GM18519 (cell line): ENCODE results near the gene ARHGAP15.

ENCODE experiments used
- ATAC-seq: cut with Tn5 transposase; IDR thresholded peaks from one replicate; pipeline ENCODE4 v1.9.1; 2021; ENCODE audit warnings: mild to moderate bottlenecking, moderate library complexity; ENCODE audit not compliant: unreplicated experiment, low FRiP score

ARHGAP15 gene

DNA sequence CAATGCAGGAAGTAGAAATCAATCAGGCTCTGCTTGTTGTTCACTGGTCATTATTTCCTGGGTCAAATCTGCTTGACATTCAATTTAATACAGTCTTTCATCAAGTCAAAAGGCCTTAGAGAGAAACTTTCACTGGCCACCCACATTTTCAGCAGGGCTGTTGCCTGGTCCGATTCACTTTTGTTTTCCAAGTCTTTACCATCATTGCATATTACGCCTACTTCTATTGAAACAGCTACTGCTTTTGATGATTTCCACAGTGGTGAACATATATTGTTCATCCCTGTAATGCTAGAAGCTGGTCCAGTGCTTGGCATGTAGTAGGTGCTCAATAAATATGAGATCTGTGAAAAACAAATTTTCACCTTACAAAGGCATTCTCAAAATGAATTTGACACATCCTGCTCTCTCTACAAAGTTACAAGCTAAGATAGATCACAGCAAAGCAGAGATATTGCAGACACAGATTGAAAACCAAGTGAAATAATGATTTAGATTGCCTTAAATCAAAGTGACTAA lies 600.1 kb downstream of the ARHGAP15 start:
- ATAC-seq: no peak

DNA sequence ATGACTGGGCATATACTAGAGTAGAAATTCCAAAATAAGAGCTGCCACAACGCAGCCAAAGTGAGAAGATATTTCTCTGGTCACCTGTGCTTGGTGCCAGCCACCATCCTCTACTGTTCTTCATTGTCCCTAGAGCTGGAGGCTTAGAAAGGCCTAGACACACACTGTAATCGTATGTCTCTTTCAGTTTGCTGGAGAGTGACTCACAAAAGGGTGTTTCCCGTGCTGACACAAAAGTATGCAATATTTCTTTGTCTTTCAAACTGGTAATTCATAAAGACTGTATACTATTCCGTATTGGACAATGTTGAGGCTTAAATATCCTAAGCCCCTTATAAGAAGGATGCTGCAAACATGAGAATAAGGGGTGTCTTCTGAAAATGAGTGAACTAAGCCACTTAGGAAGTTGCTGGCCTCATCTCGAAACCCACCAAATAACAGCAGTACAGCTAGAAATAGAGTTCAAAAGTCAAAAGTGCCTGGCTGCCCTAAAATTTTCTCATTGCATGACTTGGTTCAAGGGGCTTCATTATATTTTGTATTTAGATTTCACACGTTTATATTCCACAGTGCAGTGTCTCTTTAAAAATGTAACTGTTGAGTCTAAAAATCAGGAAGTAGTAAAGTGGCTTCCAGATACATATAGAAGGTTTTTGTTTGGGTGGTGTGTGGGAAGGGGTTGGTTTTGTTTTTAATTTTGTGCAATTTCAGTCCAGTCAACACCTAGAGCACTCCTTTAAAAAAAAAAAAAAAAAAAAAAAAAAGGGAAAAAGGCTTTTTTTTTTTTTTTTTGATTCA lies 601.1 kb downstream of the ARHGAP15 start:
- peak; percentile 82 for ATAC-seq

DNA sequence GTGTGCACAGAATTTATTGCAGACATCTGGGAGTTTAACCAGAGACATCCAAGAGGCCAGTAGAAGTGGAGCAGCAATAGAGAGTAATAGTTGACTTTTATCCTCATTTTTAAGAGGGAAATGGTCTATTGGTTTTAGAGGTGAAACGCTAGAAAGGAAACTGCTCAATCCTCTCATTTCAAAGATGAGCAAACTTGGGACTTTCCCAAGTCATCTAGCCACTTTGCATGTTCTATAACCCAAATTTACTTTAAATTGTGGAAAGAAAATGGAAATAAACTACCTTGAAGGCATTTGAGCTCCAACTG lies 601.7 kb downstream of the ARHGAP15 start:
- ATAC-seq: peak; percentile 29

DNA sequence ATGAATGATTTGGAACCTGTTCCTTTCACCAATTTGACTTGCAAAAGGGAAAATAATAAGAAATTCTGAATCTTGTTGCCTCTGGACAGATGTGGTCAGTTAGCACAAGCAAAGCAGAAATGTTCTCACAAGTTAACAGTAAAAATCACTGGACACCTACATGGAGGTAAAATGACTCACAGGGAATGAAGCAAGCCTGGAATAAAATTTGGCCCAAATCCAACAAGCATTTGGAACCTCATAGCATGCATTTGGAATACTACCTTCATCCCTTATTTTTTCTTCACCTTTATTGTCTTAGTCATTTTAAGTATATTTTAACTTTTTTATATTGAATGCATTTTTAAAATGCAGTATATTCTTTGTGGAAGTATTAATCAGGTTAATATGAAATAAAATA lies 602.9 kb downstream of the ARHGAP15 start:
- no peak for ATAC-seq

DNA sequence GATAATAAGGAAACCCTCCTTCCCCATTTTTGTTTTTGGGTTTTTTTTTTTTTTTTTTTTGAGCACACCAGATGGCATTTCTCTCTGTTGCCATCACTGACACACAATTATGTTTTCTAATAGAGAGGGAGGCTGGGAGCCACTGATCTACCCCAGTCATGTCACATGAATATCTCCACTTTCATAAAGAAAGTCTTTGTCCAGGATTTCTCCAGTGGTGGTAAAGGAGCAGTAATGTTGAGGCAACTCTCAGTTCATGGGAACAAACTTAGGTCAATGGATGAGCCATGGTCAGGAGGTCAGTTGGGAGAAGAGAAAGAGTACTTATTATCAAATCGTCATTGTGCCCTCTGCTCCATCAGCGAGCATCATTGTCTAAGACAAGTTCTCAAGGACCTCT lies 603.7 kb downstream of the ARHGAP15 start:
- ATAC-seq: no peak

DNA sequence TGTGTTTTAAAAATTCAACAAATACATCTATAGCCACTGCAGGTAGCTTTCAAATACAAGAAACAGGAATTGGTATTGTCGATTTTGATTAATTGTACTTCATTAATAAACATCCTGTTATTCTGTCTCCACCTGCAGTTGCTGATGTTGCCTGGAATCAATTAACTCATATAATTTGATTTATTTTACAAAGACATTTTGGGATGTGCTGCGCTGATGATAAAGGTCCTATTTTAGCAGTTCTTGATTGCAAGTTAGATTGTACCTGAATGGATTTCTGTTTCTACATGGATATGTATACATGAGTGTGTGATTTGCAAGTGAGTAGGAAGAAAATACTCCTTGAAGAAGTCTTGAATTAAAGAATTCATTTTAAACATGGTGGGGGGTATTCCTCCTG lies 605.3 kb downstream of the ARHGAP15 start:
- no peak for ATAC-seq

DNA sequence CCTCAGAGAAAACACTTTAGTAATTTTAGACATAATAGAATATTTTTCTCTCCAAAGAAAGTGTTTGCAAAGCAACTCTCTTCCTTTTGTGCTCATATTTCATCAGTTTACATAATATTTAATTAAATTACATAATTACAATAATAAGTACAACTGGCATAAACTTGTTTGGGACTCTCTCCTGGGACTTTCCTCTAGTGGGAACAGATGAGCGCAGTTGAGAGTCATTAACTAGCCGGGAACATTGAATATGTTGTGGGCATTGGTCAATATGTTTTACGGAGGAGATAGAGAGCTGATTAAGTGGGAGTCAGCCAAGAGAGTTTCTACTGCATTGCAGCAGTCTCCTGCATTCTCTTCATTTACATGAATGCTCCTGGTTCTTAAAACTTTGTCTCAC lies 607.7 kb downstream of the ARHGAP15 start:
- ATAC-seq: no peak

DNA sequence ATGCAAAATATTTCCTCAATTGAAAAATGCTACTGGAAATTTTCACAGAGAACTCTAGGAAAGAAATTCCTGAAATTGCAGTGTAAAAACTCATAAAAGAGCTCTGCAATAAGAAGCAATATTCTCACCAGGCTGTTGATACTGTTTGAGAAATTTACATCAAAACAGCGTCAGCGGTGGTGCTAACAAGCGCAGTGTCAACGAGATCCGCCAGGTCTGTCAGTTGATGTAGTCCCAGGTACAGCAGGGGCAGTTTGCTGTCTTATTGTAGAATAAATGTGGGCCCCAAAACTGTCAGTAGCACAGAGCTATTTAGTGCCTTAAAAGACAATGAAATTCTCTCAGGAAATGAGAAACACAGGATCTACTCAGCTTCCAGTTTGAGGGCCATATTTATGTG lies 611.2 kb downstream of the ARHGAP15 start:
- ATAC-seq: no peak

DNA sequence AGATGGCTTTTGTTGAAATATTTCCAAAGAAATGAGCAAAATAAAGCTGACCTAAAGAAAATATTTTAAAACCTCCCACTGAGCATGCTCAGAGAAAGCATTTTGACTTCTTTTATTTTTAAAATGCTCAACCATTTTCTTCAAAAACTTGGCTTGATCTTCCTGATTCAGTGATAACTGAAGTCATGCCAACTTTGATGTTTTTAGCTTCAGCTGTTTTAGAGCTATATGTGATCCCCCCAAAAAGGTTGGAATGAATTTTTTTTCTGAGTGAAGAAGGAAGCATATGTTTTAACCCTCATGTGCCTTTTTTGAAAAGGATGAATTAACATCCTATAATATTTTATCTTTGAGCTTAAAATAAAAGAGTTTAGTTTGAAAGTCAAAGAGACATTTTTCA lies 612.0 kb downstream of the ARHGAP15 start:
- no peak for ATAC-seq

DNA sequence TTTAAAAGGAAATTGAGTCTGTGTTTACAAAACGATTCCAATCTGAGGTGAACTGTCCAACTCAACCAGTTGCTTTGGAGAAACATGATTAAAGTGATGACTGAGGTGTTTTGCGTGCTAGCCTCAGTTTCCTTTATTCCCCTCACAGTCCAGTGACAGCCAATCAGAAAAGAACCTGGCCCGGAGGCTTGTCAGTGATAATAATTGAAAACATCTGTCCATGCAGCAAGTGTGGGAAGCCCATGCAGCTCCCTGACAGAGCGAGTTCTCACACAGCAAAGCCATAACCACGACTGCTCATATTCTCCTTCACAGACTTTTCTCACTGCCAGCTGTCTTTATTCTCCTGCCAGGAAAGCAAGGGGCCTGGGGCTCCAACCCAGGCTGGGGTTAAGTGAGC lies 613.4 kb downstream of the ARHGAP15 start:
- no peak for ATAC-seq

DNA sequence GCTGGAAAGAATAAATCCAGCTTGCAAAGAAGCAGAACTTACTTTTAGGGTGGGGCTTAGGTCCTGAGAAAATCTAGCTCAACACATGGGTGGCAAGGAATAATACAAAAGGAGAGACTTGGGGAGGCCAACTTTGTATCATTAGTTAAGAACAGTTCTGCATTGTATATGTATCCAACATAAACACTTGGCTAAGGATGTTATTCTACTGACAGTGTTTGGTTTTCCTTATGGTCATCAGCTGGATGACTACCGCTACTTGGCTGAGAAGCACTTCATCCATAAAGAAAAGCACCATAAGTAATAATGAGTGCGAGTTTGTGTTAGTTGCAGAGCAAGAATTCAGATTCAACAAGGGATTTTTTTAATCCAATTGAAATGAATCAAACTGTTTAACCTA lies 614.9 kb downstream of the ARHGAP15 start:
- no peak for ATAC-seq

DNA sequence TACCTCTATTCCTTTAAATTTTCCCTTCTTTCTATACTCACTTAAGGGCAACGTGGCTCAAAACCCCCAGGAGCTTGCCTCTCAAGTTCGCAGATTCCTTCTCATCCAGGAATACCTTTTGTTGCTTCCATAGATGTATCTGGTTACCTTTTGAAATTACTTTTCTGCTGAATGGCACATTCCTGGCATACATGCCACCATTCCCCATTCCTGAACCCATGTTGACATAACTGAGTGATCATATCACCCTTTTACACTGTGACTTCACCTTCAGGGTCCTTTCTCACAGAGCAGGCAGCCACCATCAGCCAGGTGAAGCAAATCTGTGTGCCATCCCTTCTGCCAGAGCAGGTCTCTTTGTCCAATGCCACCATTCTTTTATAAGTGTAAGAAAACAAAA lies 615.8 kb downstream of the ARHGAP15 start:
- no peak for ATAC-seq

DNA sequence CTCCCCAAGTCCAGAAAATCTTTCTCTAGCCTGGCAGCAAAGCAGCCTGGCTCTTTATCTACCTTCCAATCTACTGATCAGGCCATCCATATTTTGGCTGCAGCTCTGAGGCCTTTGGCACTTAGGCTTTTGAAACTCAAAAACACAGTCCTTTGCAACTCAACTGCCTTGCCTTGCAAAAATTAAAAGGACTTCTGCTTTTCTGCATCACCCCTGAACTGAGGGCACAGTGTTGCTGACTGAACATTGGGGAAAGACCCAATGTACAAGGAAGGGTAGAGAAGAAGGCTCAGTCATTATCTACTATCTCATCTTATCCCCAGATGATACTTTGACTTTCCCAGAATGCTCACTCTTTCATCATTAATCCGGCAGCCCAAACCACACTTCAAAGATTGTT lies 625.5 kb downstream of the ARHGAP15 start:
- ATAC-seq: no peak

DNA sequence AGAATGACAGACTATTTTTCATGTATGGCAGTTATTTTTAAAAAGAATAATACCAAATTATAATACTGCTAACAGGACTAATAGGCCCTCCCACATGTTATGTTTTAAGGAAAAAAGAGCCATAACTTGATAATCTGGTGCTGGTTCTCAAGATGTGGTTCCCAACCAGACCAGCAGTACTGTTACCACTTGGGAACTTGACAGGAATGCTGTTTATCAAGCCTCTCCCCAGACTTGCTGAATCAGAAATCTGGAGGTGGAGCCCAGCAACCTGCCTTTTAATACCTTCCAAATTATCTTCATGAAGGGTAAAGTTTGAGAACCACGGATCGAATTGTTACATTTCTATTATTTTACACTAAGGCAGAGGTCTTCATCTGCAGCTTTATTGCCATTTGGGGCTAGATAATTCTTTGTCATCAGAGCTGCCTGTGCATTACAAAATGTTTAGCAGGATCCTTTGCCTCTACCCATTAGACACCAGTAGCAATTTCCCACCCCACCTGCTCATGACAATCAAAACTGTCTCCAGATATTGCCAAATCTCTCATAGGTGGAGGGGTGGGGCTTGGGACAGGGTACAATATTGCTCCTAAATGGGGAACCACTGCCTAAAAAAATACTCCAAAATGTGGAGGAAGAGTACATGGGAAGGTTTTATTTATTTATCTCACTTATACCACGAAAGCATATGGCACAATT lies 629.6 kb downstream of the ARHGAP15 start:
- no peak for ATAC-seq

DNA sequence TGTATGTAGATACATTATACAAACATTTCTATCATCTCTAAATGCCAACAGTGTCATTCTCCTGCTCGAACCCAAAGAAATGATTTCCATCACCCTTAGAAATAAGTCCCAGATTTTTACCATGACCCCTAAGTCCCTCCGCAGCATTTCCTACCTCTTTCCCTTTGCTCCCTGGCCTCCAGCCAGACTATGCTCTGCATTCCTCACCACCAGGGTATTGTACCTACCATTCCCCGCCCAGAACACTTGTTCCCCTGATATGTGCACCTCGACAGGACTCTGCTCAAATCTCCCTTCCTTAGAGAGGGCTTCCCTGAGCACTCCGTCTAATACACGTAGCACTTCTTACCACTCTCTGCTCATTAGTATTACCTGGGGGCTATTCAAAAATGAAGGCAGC lies 630.2 kb downstream of the ARHGAP15 start:
- no peak for ATAC-seq

DNA sequence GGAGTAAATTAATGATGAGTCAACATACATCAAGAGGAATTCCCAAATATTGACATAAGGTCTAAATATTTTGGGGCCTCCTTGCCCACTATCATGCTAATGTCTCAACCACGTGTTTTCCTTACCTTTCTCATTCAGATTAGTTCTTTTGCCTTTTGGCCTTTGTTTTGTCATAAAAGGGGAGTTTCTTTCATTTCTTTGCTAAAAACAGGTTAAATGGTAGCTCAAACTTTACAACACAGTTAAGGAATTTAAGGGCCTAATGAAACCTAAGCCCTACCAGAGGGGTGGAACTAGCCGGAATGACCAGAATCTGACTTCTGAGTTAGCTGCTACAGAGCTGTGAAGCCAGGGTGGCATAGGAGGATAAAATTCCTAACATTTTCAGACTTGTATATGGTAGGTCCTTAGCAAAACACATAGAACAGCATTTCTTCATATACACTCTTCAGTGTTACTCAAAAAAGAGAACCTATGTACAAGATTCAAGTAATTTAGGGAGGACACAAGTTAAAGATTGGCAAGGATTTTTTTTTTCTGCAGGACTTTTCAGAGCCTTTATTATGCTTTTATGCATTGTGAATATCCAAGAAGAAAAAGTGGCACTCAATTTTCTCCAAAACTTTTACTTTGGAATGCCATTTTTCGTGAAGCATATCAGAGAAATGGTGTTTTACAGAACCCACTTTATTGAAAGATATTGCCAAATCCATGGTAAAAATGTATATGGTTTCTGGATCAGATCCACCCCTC lies 633.1 kb downstream of the ARHGAP15 start:
- ATAC-seq: no peak

DNA sequence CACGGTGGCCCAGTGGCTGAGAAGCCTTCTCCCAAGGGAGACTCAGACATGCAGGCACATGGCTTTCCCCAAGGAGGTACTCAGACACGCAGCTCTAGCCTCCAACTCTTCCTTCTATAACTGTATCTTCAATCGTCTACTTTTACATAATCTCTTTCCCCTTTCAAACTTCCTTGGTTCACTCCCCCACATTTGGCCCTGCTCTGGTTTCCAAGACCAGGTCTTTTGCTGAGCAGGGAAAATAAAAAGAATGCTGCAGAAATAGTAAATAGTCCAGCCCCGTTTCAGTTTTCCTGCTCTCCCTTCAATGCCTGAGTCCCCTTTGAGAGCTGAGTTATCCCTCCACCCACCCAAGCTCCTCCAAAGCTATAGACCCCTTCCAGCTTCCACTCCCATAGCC lies 635.0 kb downstream of the ARHGAP15 start:
- no peak for ATAC-seq

DNA sequence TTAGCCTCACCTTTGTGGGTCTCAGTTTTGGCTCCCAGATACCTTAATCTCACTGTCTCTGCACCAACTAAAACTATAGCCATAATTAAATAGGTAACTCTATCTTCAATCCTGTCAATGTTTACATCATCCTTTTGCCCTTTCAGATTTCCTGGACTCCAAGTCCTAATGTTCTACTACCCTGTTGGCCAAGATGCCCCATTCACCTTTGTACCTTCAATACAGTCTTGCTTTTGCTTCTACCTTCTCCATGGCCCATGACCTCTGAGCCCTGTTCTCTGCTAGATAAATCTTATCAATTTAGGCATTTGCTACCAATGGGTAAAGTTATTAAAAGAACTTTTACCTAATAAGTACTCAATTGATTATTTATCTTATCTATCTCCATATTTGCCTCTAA lies 635.5 kb downstream of the ARHGAP15 start:
- no peak for ATAC-seq

DNA sequence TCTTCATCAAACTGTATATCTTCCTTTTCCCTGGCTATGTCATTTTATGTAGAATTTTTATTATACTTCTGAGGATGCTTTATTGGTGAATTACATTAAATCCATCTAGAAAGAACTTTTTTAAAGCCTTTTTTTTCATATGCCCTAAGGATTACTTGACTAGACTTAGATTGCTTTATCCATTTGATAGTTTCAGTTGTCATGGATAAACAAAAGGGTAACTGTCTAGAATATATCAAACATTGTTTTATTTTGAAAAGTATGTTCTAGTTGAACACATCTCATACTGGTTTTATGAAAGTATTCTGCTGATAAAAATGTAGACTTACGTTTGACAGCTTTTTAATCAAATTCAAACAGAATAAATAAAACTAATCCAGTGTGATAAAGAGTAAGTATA lies 639.8 kb downstream of the ARHGAP15 start:
- ATAC-seq: no peak

DNA sequence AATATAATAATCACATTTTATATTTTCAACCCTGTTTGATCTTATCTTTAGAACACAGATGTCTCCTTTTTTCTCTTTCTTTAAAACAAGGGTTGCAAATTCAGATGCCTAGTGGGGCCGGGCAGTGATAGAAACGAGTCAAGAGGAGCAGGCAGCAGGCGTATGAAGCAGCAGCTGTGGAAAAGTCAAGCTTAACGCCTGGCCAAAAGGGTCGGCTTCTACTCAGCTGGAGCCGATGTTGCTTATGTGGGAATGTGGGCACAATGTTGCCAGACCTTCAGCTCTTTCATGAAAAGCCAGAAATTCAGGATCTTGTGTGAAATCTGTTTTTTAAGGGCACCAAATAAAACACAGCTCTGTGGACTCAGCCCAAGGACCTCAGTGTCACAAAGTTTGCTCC lies 642.7 kb downstream of the ARHGAP15 start:
- ATAC-seq: no peak

DNA sequence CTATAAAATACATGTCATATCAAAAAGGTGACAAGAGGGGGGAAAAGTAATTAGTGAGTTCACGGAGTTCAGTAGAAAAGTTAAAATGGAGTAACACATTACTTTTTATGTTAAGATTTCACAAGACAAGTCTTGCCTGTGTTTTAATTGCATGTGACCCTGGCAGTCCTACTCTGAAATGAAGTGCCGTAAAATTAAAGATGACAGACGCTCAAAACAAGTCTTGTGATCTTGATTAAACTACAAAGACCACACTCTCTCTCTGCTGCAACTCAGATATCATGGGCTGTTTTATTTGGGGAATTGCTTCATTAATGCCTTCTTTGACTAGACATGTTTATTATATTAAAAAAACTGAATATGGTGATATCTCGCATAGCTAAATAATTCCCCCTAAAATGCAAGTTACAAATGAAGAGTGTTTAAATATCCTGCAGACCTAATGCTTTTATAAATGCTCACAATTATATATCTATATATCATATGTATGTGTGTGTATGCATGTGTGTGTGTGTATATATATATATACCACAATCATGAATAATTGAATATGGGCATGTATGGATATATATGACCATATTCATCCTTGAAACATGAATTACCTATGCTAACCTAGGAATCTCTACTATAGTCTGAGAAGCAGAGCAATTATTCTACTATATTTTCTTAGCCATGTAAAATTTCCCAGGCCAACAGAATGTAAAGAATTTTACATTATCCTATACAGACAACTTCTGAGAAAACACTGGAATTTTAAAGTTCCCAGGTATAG lies 647.5 kb downstream of the ARHGAP15 start:
- ATAC-seq: no peak
